ENCODE data around the gene SREBF1. TPM values are rescaled to one million over a fixed set of nuclear protein-coding genes. Genes with fewer than 3 reads are reported as not detected.

Gene SREBF1
- total RNA-seq, 4 donors from 2014 or later = 115 to 253 (median 191) TPM

GRCh38 chr17:17769869-17770631 is 66.7 kb downstream of the SREBF1 start:
- peak overlapping the region; percentile 20 to 55 (median 51) for H3K27ac ChIP-seq
- DNase-seq (ENCODE audit: low spot score in 2 of 2) = no peak
- H3K4me3 ChIP-seq = no peak overlapping the region
- no peaks in the 10 kb centered on the region for H3K27me3 ChIP-seq
- WGBS, 2 donors = 49 to 55% methylated on average over 23 to 25 of the region's 25 CpGs
- no peaks in the 10 kb centered on the region for H3K9me3 ChIP-seq
- TF ChIP-seq CTCF (IDR thresholded peaks at IDR 0.05) (no peak), EP300 (IDR thresholded peaks at IDR 0.05) (no peak), POLR2A (IDR thresholded peaks at IDR 0.05) (no peak)
- H3K4me1 ChIP-seq = peaks cover 0 to 87% (median 36%) of the 10 kb centered on the region in 4 donors
- no peaks in the 10 kb centered on the region for H3K36me3 ChIP-seq

GRCh38 chr17:17768424-17769088 is 68.2 kb downstream of the SREBF1 start:
- no peaks in the 10 kb centered on the region for H3K36me3 ChIP-seq
- H3K9me3 ChIP-seq = no peaks in the 10 kb centered on the region
- no peak for DNase-seq (ENCODE audit: low spot score in 2 of 2)
- H3K4me3 ChIP-seq = no peak overlapping the region
- H3K27ac ChIP-seq = peak overlapping the region in 2 of 4 donors; percentile 17 to 55
- peaks cover 0 to 81% (median 33%) of the 10 kb centered on the region in 4 donors for H3K4me1 ChIP-seq
- WGBS, 2 donors = 54 to 62% methylated on average over 13 to 14 of the region's 14 CpGs
- no peaks in the 10 kb centered on the region for H3K27me3 ChIP-seq
- TF ChIP-seq EP300 (IDR thresholded peaks at IDR 0.05) (no peak), POLR2A (IDR thresholded peaks at IDR 0.05) (no peak), CTCF (IDR thresholded peaks at IDR 0.05) (no peak)

GRCh38 chr17:17767887-17768418 is 68.8 kb downstream of the SREBF1 start:
- Histone ChIP-seq H3K4me1 (peaks cover 0 to 87% (median 33%) of the 10 kb centered on the region in 4 donors), H3K9me3 (no peaks in the 10 kb centered on the region), H3K27me3 (no peaks in the 10 kb centered on the region), H3K4me3 (no peak overlapping the region), H3K27ac (no peak overlapping the region), H3K36me3 (no peaks in the 10 kb centered on the region)
- 62 to 89% methylated on average over 6 of the region's 6 CpGs for WGBS, 2 donors
- no peak for DNase-seq (ENCODE audit: low spot score in 2 of 2)
- TF ChIP-seq POLR2A (IDR thresholded peaks at IDR 0.05) = no peak
- no peak for TF ChIP-seq EP300 (IDR thresholded peaks at IDR 0.05)
- no peak for TF ChIP-seq CTCF (IDR thresholded peaks at IDR 0.05)

- DNase-seq (ENCODE audit: low spot score in 2 of 2) = no peak
- peak overlapping the region in 3 of 4 donors; percentile 40 to 66 (median 42) for H3K27ac ChIP-seq
- TF ChIP-seq POLR2A (IDR thresholded peaks at IDR 0.05) = no peak
- TF ChIP-seq EP300 (IDR thresholded peaks at IDR 0.05) = no peak
- TF ChIP-seq CTCF (IDR thresholded peaks at IDR 0.05) = no peak
- no peaks in the 10 kb centered on the region for H3K9me3 ChIP-seq
- peaks cover 0 to 90% (median 33%) of the 10 kb centered on the region in 4 donors for H3K4me1 ChIP-seq
- no peaks in the 10 kb centered on the region for H3K27me3 ChIP-seq
- H3K4me3 ChIP-seq = no peak overlapping the region
- H3K36me3 ChIP-seq = no peaks in the 10 kb centered on the region
- WGBS, 2 donors = 49 to 54% methylated on average over 7 of the region's 7 CpGs
These were observed 69.5 kb downstream of the SREBF1 start for GRCh38 chr17:17767154-17767869.

All from tibial nerve (tissue), 4 donors.